ENCODE results near the gene SLC39A6. TPM values are rescaled to one million over a fixed set of nuclear protein-coding genes. Genes with fewer than 3 reads are reported as not detected.
"Not testable (repeated sequence)": the region's sequence is repeated elsewhere in the genome, so short reads cannot be mapped to it uniquely, and the experiment has no call there.

The SLC39A6 gene
- total RNA-seq, 1 donor: 133 TPM

DNA sequence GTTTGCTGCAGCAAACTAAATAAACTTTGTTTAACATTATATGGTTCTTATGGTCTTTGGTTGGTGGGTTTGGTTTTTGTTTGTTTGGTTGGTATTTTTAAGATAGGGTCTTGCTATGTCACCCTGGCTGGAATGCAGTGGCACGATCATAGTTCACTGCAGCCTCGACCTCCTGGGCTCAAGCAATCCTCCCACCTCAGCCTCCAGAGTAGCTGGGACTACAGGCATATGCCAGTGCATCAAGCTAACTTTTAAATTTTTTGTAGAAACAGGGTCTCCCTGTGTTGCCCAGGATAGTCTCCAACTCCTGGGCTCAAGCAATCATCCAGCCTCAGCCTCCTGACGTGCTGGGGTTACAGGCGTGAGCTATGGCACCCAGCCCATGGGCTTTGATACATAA, 54.7 kb downstream of the SLC39A6 start:
- Histone ChIP-seq H3K4me1 (ENCODE audit: insufficient read depth, low read length) (peaks cover 5% of the 10 kb centered on the region), H3K27me3 (ENCODE audit: insufficient read depth, low read length) (no peaks in the 10 kb centered on the region), H2AFZ (ENCODE audit: low read length) (no peak overlapping the region), H3K36me3 (ENCODE audit: insufficient read depth, low read length) (no peaks in the 10 kb centered on the region), H3K27ac (ENCODE audit: low read depth, low read length) (no peak overlapping the region), H3K4me2 (ENCODE audit: insufficient read depth, low read length) (no peak overlapping the region), H4K20me1 (ENCODE audit: insufficient read depth, low read length) (no peaks in the 10 kb centered on the region), H3K79me2 (ENCODE audit: insufficient read depth, low read length) (no peaks in the 10 kb centered on the region), H3K4me3 (ENCODE audit: insufficient read depth, low read length) (no peak overlapping the region), H3K9me3 (ENCODE audit: low read depth, low read length) (no peaks in the 10 kb centered on the region)
- TF ChIP-seq, protein P1, sequence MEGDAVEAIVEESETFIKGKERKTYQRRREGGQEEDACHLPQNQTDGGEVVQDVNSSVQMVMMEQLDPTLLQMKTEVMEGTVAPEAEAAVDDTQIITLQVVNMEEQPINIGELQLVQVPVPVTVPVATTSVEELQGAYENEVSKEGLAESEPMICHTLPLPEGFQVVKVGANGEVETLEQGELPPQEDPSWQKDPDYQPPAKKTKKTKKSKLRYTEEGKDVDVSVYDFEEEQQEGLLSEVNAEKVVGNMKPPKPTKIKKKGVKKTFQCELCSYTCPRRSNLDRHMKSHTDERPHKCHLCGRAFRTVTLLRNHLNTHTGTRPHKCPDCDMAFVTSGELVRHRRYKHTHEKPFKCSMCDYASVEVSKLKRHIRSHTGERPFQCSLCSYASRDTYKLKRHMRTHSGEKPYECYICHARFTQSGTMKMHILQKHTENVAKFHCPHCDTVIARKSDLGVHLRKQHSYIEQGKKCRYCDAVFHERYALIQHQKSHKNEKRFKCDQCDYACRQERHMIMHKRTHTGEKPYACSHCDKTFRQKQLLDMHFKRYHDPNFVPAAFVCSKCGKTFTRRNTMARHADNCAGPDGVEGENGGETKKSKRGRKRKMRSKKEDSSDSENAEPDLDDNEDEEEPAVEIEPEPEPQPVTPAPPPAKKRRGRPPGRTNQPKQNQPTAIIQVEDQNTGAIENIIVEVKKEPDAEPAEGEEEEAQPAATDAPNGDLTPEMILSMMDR (IDR thresholded peaks at IDR 0.05; ENCODE audit: extremely low read depth, low read depth, low read length): no peak
- DNase-seq (ENCODE audit: insufficient read length, low spot score, missing footprints): no peak

DNA sequence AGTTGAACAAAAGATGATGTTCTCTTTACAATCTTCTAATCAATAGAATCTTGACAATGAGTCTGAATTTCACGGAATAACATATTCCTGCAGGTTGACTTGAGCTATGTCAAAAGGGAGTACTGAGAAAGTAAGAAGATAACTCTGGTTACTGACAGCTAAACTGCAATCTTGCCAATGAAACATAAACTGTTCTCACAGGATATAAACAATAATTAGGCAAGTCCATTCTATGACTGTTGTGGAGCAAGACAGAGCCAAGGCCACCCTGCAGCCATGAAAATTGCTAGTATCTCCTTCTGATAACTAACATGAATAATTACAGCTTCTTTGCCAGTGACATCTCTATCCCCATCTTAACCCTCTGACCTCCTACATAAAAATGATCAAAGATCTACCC, 55.5 kb downstream of the SLC39A6 start:
- H3K79me2 ChIP-seq (ENCODE audit: insufficient read depth, low read length): no peaks in the 10 kb centered on the region
- H3K4me3 ChIP-seq (ENCODE audit: insufficient read depth, low read length): no peak overlapping the region
- H3K9me3 ChIP-seq (ENCODE audit: low read depth, low read length): no peaks in the 10 kb centered on the region
- H3K27ac ChIP-seq (ENCODE audit: low read depth, low read length): no peak overlapping the region
- no peak overlapping the region for H2AFZ ChIP-seq (ENCODE audit: low read length)
- TF ChIP-seq, protein P1 (IDR thresholded peaks at IDR 0.05; ENCODE audit: extremely low read depth, low read depth, low read length): no peak
- no peak for DNase-seq (ENCODE audit: insufficient read length, low spot score, missing footprints)
- H4K20me1 ChIP-seq (ENCODE audit: insufficient read depth, low read length): no peaks in the 10 kb centered on the region
- H3K4me1 ChIP-seq (ENCODE audit: insufficient read depth, low read length): no peaks in the 10 kb centered on the region
- no peaks in the 10 kb centered on the region for H3K36me3 ChIP-seq (ENCODE audit: insufficient read depth, low read length)
- H3K27me3 ChIP-seq (ENCODE audit: insufficient read depth, low read length): no peaks in the 10 kb centered on the region
- H3K4me2 ChIP-seq (ENCODE audit: insufficient read depth, low read length): no peak overlapping the region

DNA sequence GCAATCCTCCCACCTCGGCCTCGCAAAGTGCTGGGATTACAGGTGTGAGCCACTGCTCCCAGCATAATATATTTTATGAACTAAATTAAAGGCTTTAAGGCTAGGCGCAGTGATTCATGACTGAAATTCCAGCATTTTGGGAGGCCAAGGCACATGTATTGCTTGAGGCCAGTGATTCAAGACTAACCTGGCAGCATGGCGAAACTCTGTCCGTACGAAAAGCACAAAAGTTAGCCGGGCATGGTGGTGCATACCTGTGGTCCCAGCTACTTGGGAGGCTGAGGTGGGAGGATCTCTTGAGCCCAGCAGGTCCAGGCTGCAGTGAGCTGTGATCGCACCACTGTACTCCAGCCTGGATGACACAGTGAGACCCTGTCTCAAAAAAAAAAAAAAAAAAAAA, 56.7 kb downstream of the SLC39A6 start:
- H3K27ac ChIP-seq (ENCODE audit: low read depth, low read length); H4K20me1 ChIP-seq (ENCODE audit: insufficient read depth, low read length); H3K79me2 ChIP-seq (ENCODE audit: insufficient read depth, low read length); H3K4me3 ChIP-seq (ENCODE audit: insufficient read depth, low read length); H2AFZ ChIP-seq (ENCODE audit: low read length); H3K4me2 ChIP-seq (ENCODE audit: insufficient read depth, low read length); H3K9me3 ChIP-seq (ENCODE audit: low read depth, low read length); H3K27me3 ChIP-seq (ENCODE audit: insufficient read depth, low read length); H3K36me3 ChIP-seq (ENCODE audit: insufficient read depth, low read length); DNase-seq (ENCODE audit: insufficient read length, low spot score, missing footprints); H3K4me1 ChIP-seq (ENCODE audit: insufficient read depth, low read length): not testable (repeated sequence)

DNA sequence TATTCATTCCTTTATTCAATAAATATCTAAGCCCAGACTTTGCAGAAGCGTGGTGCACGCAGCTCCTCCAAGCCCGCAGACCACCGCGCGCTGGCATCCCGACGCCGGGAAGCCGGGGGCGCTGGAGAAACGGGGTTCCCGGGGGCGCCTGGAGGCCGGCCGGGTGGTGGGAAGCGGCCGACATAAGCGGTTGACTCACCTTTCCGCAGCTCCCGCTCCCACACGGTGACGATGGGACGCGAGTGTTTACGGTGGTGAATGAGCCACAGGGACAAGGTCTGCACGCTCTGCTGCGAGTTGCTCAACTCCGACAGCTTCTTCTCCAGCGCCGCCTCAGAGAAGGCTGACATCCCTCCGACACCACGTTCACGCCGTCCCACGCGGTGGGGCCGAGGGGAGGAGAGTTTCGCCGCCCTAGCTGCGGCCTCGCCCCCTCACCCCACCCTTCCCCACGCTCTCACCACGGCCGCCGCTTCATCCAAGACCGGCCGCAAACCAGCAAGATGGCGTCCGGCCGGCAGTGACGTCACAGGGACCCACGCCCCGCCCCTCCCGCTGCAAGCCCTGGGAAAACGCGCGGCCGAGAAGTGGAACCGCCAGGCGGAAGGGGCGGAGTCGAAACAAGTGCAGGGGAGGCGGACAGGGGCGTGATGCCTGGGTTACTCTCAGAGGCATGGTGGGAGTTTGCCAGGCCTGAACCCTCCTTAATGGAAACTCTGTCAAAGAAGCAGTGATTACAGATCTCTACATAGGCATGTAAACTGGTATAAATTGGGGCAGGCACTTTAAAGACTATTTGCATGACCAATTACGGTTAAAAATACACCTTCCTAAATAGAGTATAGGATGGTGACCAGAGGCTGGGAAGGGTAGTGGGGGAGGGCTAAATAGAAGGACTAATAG, 61.8 kb downstream of the SLC39A6 start, which contains the start of gene RPRD1A:
RPRD1A (minus strand) TSS at position 505 of the 903 bp plus-strand sequence; CDS start at position 350, 155 bp downstream.
- peak within 1 kb of the TSS; percentile 91 for H3K4me3 ChIP-seq (ENCODE audit: insufficient read depth, low read length)
- H2AFZ ChIP-seq (ENCODE audit: low read length): peak within 1 kb of the TSS; percentile 94
- no peaks in the 10 kb centered on the region for H3K36me3 ChIP-seq (ENCODE audit: insufficient read depth, low read length)
- H3K27me3 ChIP-seq (ENCODE audit: insufficient read depth, low read length): no peaks in the 10 kb centered on the region
- H4K20me1 ChIP-seq (ENCODE audit: insufficient read depth, low read length): peaks cover 3% of the 10 kb centered on the region
- H3K79me2 ChIP-seq (ENCODE audit: insufficient read depth, low read length): peaks cover 51% of the 10 kb centered on the region
- peaks cover 7% of the 10 kb centered on the region for H3K4me1 ChIP-seq (ENCODE audit: insufficient read depth, low read length)
- peak within 1 kb of the TSS; percentile 96 for H3K27ac ChIP-seq (ENCODE audit: low read depth, low read length)
- TF ChIP-seq, protein P1 (IDR thresholded peaks at IDR 0.05; ENCODE audit: extremely low read depth, low read depth, low read length): no peak
- DNase-seq (ENCODE audit: insufficient read length, low spot score, missing footprints): peak; percentile 98
- H3K9me3 ChIP-seq (ENCODE audit: low read depth, low read length): no peaks in the 10 kb centered on the region
- H3K4me2 ChIP-seq (ENCODE audit: insufficient read depth, low read length): peak within 1 kb of the TSS; percentile 87
